ENCODE data around the gene PTGR3.
"Not testable (repeated sequence)": the region's sequence is repeated elsewhere in the genome, so short reads cannot be mapped to it uniquely, and the experiment has no call there.

PTGR3 gene

GRCh38 chr18:75201282-75202270 lies 7.4 kb downstream of the PTGR3 start:
- no peak for DNase-seq

- no peak for DNase-seq
Observed at GRCh38 chr18:75200605-75201280, 8.2 kb downstream of the PTGR3 start.

- DNase-seq, result no peak
Observed at GRCh38 chr18:75200071-75200470, 8.9 kb downstream of the PTGR3 start.

GRCh38 chr18:75199327-75199726 lies 9.6 kb downstream of the PTGR3 start:
- no peak for DNase-seq

- DNase-seq, result no peak
Observed at GRCh38 chr18:75198036-75198435, 10.9 kb downstream of the PTGR3 start.

- no peak for DNase-seq
Observed at GRCh38 chr18:75192899-75193298, 16.0 kb downstream of the PTGR3 start.

GRCh38 chr18:75189696-75190095 lies 19.2 kb downstream of the PTGR3 start:
- DNase-seq, result no peak

- DNase-seq, result not testable (repeated sequence)
Observed at GRCh38 chr18:75187702-75188101, 21.2 kb downstream of the PTGR3 start.

GRCh38 chr18:75185460-75185859 lies 23.5 kb downstream of the PTGR3 start:
- no peak for DNase-seq

GRCh38 chr18:75183973-75184493 lies 24.9 kb downstream of the PTGR3 start:
- DNase-seq, result no peak

- no peak for DNase-seq
Observed at GRCh38 chr18:75183524-75183923, 25.4 kb downstream of the PTGR3 start.

GRCh38 chr18:75179819-75180600 lies 28.9 kb downstream of the PTGR3 start:
- no peak for DNase-seq

- DNase-seq, result no peak
Observed at GRCh38 chr18:75178376-75178775, 30.6 kb downstream of the PTGR3 start.

- DNase-seq, result no peak
Observed at GRCh38 chr18:75176849-75177248, 32.1 kb downstream of the PTGR3 start.

- DNase-seq, result no peak
Observed at GRCh38 chr18:75173738-75174137, 35.2 kb downstream of the PTGR3 start.

GRCh38 chr18:75173125-75173432 lies 35.9 kb downstream of the PTGR3 start:
- DNase-seq, result no peak

GRCh38 chr18:75172299-75173124 lies 36.4 kb downstream of the PTGR3 start:
- DNase-seq, result no peak

- no peak for DNase-seq
Observed at GRCh38 chr18:75170916-75171315, 38.0 kb downstream of the PTGR3 start.

GRCh38 chr18:75170022-75170789 lies 38.7 kb downstream of the PTGR3 start:
- DNase-seq, result no peak

GRCh38 chr18:75169411-75169810 lies 39.5 kb downstream of the PTGR3 start:
- no peak for DNase-seq

GRCh38 chr18:75168619-75169018 lies 40.3 kb downstream of the PTGR3 start:
- DNase-seq, result no peak

All from amniotic stem cell (primary cell).